Tibial nerve (tissue), 4 donors: ENCODE measurements around the gene KLRF2. TPM values are rescaled to one million over a fixed set of nuclear protein-coding genes. Genes with fewer than 3 reads are reported as not detected.

Experiments
- DNase-seq, 2 donors: peaks; one replicate each; pipeline ENCODE4 v3.0.0-alpha.2; 2019; ENCODE audit warnings: low spot score in 2 of 2
- H3K27ac ChIP-seq, 4 donors: fragments of 200-600 bp; sonication (generic) in 3 of 4; one replicate each; pipeline ENCODE4 v1.5.1; 2017 to 2019; ENCODE audit warnings: mild to moderate bottlenecking in 1 of 4
- H3K27me3 ChIP-seq, 2 donors: fragments of 200-600 bp; sonication (generic) in 1 of 2; one replicate each; pipeline versions ENCODE4 v1.5.1 to v1.6.0; 2017 to 2019
- H3K36me3 ChIP-seq, 3 donors: fragments of 200-600 bp; sonication (generic); one replicate each; pipeline ENCODE4 v1.5.1; 2018 to 2019
- H3K4me1 ChIP-seq, 4 donors: fragments of 200-600 bp; sonication (generic) in 3 of 4; one replicate each; pipeline ENCODE4 v1.5.1; 2017 to 2019
- H3K4me3 ChIP-seq, 4 donors: fragments of 200-600 bp; sonication (generic) in 3 of 4; one replicate each; pipeline ENCODE4 v1.5.1; 2017 to 2019; ENCODE audit warnings: mild to moderate bottlenecking in 1 of 4, moderate library complexity in 1 of 4
- H3K9me3 ChIP-seq, 4 donors: fragments of 200-600 bp; sonication (generic) in 3 of 4; one replicate each; pipeline ENCODE4 v1.5.1; 2017 to 2019
- EP300 ChIP-seq, 2 donors: sonication (generic); formaldehyde crosslinking; IDR thresholded peaks; one replicate each; pipeline ENCODE4 v1.6.1; 2017; ENCODE audit warnings: antibody characterized with exemption in 2 of 2, mild to moderate bottlenecking in 1 of 2
- POLR2A ChIP-seq, 2 donors: fragments of 450-650 bp; IDR thresholded peaks; one replicate each; pipeline ENCODE4 v1.6.1; 2017; ENCODE audit warnings: antibody characterized with exemption in 2 of 2, mild to moderate bottlenecking in 2 of 2, moderate library complexity in 2 of 2
- WGBS, 2 donors: methylation state at CpG; one replicate each; pipeline ENCODE4 v1.1.5; 2018; 5-methylcytosine and 5-hydroxymethylcytosine counted together
- total RNA-seq, 4 donors: library from RNA; depleted of rRNA; stranded (reverse); fragments of >200 nt; gene quantifications; one replicate each; pipeline ENCODE4 v1.1.0, GENCODE V29; 2016
- TF ChIP-seq, protein P1 (sequence below), 5 experiments: fragments of 200-600 bp in 3 of 5; fragments of 450-650 bp in 2 of 5; sonication (generic) in 3 of 5; IDR thresholded peaks; one replicate each; pipeline ENCODE4 v1.5.1; 2016 to 2019; ENCODE audit warnings: antibody characterized with exemption in 5 of 5, mild to moderate bottlenecking in 3 of 5, moderate library complexity in 2 of 5

The KLRF2 gene
- total RNA-seq, 4 donors from 2014 or later, result not detected

DNA sequence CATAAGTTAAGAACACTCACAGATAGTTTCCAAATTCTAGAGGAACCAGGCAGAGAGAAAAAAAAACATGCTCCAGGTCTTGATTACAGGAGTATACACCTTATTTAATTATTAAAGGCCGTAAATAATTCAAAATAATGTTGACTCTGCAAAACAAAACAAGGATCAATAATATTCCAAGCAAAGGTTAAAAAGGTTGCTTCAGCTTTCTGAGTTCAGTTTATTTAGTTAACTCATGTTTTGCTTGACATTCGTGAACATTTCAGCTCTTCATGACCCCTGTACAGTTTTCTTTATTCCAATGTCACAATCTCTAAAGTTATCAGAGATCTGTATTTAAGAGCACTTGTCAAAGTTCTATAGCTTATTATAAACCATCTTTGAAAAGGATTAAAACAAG is 19.6 kb downstream of the KLRF2 start:
- 62 to 63% methylated on average over 2 of the region's 2 CpGs for WGBS, 2 donors
- TF ChIP-seq, protein P1, sequence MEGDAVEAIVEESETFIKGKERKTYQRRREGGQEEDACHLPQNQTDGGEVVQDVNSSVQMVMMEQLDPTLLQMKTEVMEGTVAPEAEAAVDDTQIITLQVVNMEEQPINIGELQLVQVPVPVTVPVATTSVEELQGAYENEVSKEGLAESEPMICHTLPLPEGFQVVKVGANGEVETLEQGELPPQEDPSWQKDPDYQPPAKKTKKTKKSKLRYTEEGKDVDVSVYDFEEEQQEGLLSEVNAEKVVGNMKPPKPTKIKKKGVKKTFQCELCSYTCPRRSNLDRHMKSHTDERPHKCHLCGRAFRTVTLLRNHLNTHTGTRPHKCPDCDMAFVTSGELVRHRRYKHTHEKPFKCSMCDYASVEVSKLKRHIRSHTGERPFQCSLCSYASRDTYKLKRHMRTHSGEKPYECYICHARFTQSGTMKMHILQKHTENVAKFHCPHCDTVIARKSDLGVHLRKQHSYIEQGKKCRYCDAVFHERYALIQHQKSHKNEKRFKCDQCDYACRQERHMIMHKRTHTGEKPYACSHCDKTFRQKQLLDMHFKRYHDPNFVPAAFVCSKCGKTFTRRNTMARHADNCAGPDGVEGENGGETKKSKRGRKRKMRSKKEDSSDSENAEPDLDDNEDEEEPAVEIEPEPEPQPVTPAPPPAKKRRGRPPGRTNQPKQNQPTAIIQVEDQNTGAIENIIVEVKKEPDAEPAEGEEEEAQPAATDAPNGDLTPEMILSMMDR (IDR thresholded peaks at IDR 0.05), result no peak
- TF ChIP-seq POLR2A (IDR thresholded peaks at IDR 0.05) (no peak), EP300 (IDR thresholded peaks at IDR 0.05) (no peak)

DNA sequence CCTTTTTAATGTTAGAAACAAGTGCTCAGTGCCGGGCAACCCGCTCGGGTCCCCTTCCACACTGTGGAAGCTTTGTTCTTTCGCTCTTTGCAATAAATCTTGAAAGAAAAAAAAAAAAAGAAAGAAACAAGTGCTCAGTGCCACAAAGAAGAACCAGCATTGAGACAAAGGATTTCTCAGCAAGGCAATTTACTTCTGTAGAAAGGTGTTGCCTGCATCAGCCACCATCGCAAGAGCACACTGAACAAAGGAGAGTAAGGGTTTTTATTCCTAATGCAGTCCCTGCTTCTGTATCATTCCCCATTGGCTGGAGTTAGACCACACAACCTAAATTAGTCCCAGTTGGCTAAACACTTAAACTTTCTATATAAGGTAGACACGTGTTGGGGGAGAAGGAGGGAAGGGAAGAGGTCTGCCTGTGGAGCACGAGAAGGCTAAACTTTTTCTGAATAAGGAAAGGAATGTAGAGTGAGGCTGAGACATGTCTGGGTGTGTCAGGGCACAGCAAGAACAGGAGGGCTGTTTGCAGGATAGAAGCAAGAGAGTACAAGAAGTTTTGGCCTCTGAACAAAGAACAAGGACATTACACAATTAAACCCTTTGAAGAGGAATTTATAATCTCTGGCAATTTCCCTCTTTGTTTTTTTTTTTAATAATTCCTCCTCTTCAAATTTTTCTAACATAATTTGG is 21.4 kb downstream of the KLRF2 start:
- Histone ChIP-seq H3K4me3 (no peak overlapping the region), H3K9me3 (peaks cover 0 to 11% (median 0%) of the 10 kb centered on the region in 4 donors), H3K4me1 (no peaks in the 10 kb centered on the region), H3K36me3 (no peaks in the 10 kb centered on the region), H3K27me3 (no peaks in the 10 kb centered on the region), H3K27ac (no peak overlapping the region)
- 76 to 88% methylated on average over 7 of the region's 7 CpGs for WGBS, 2 donors
- TF ChIP-seq POLR2A (IDR thresholded peaks at IDR 0.05) (no peak), EP300 (IDR thresholded peaks at IDR 0.05) (no peak)
- TF ChIP-seq, protein P1 (IDR thresholded peaks at IDR 0.05), result no peak
- DNase-seq, result no peak

More for the DNA sequence above, 19.6 kb downstream of the KLRF2 start:
- no peak overlapping the region for H3K27ac ChIP-seq
- no peak overlapping the region for H3K4me3 ChIP-seq
- peaks cover 0 to 11% (median 0%) of the 10 kb centered on the region in 4 donors for H3K9me3 ChIP-seq
- DNase-seq, result no peak
- no peaks in the 10 kb centered on the region for H3K36me3 ChIP-seq
- no peaks in the 10 kb centered on the region for H3K27me3 ChIP-seq
- H3K4me1 ChIP-seq, result no peaks in the 10 kb centered on the region

DNA sequence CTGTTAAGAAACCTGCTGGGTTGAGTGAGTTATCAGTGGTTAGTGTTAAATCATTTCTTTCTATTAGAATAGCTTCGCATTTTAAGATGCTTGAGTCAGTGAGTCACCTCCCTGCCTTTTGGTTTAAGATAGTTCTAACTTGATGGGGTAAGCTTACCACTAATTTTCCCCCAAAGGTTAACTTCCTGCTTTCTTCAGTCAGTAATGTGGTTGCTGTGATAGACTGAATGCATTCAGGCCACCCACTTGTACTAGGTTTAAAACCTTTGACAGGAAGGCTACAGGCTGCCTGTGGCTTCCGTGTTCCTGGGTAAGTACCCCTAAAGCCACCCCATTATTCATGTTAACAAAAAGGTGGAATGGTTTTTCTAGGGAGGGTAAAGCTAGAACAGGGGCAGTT is 25.6 kb downstream of the KLRF2 start:
- DNase-seq, result no peak
- Histone ChIP-seq H3K9me3 (peaks cover 0 to 34% (median 6%) of the 10 kb centered on the region in 4 donors), H3K27me3 (no peaks in the 10 kb centered on the region), H3K27ac (no peak overlapping the region), H3K4me3 (no peak overlapping the region), H3K4me1 (no peaks in the 10 kb centered on the region), H3K36me3 (no peaks in the 10 kb centered on the region)
- WGBS, 2 donors, result 84 to 85% methylated on average over 2 of the region's 2 CpGs
- no peak for TF ChIP-seq POLR2A (IDR thresholded peaks at IDR 0.05)
- no peak for TF ChIP-seq EP300 (IDR thresholded peaks at IDR 0.05)
- TF ChIP-seq, protein P1 (IDR thresholded peaks at IDR 0.05), result no peak

DNA sequence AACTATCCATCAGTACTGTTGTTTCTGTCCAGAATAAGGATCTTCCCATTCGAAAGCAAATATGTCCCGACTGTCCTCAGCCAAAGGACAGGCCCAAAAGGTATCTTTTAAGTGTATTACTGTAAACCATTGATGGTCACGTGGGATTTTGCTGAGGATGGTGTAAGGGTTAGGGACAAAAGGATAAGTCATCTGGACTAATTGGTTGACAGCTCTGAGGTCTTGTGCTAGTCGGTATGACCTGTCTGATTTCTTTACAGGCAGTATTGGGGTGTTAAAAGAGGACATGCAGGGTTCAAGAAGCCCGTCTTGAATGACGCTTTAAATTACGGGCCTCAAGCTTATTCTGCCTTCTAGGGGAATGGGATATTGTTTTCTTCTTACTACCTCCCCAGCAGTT is 26.5 kb downstream of the KLRF2 start:
- TF ChIP-seq, protein P1 (IDR thresholded peaks at IDR 0.05), result no peak
- TF ChIP-seq EP300 (IDR thresholded peaks at IDR 0.05), result no peak
- no peak for TF ChIP-seq POLR2A (IDR thresholded peaks at IDR 0.05)
- DNase-seq, result no peak
- no peaks in the 10 kb centered on the region for H3K27me3 ChIP-seq
- H3K4me1 ChIP-seq, result no peaks in the 10 kb centered on the region
- no peak overlapping the region for H3K4me3 ChIP-seq
- 81 to 93% methylated on average over 7 of the region's 7 CpGs for WGBS, 2 donors
- no peak overlapping the region for H3K27ac ChIP-seq
- H3K9me3 ChIP-seq, result peaks cover 0 to 29% (median 6%) of the 10 kb centered on the region in 4 donors
- H3K36me3 ChIP-seq, result no peaks in the 10 kb centered on the region

DNA sequence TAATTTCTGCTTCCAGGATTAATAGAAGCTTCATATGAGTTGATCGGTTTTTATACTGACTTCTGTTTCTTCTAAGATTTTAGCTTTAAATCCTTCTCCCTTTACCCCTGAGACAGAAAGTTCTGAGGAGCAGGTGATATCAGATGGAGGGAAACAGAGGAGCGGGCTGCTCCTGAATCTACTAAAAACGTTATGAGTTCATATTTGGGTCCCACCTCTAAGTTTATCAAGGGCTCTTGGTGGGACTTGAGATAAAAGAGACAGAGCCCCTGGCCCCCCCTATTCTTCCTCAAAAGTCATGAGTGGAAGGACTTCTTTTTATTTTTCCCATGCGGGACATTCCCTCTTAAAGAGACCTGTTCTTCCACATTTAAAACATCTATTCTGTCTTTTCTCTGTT is 27.1 kb downstream of the KLRF2 start:
- 89 to 96% methylated on average over 4 of the region's 4 CpGs for WGBS, 2 donors
- no peaks in the 10 kb centered on the region for H3K27me3 ChIP-seq
- H3K27ac ChIP-seq, result no peak overlapping the region
- peaks cover 0 to 29% (median 6%) of the 10 kb centered on the region in 4 donors for H3K9me3 ChIP-seq
- no peaks in the 10 kb centered on the region for H3K36me3 ChIP-seq
- no peak overlapping the region for H3K4me3 ChIP-seq
- no peaks in the 10 kb centered on the region for H3K4me1 ChIP-seq
- TF ChIP-seq POLR2A (IDR thresholded peaks at IDR 0.05) (no peak), EP300 (IDR thresholded peaks at IDR 0.05) (no peak)
- TF ChIP-seq, protein P1 (IDR thresholded peaks at IDR 0.05), result no peak
- no peak for DNase-seq
